ENCODE data around the gene KIF17. TPM values are rescaled to one million over a fixed set of nuclear protein-coding genes. Genes with fewer than 3 reads are reported as not detected.

Gene KIF17
- polyA plus RNA-seq, 1 of the 3 experiments (the other 2 are of a cell fraction) = 4.3 TPM

DNA sequence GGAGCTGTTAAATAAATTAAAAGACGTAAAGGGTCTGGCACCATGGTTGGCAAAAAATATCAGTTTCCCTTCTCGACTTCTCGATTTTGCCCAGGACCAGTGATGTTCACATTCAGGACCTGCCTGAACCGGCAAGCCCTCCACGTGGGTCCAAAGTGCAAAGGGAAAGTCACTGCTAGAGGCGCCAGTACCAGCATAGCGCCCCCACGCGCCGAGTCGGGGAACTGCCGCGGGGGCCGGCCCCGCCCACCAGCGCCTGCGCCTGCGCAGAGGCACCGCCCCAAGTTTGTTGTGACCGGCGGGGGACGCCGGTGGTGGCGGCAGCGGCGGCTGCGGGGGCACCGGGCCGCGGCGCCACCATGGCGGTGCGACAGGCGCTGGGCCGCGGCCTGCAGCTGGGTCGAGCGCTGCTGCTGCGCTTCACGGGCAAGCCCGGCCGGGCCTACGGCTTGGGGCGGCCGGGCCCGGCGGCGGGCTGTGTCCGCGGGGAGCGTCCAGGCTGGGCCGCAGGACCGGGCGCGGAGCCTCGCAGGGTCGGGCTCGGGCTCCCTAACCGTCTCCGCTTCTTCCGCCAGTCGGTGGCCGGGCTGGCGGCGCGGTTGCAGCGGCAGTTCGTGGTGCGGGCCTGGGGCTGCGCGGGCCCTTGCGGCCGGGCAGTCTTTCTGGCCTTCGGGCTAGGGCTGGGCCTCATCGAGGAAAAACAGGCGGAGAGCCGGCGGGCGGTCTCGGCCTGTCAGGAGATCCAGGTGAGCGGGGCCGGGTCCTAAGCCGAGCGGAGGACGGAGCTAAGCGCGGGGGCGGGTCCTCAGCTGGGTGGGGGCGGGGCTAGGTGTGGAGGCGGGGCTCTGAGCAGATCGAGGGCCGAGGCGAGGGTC lies 84.4 kb downstream of the KIF17 start, which contains the start of gene PINK1:
Gene PINK1, plus strand, starts transcription at position 269 of the 875 bp plus-strand sequence. Its CDS starts 91 bp downstream, at position 360.
- Histone ChIP-seq H4K20me1 (ENCODE audit: insufficient read depth) (no peaks in the 10 kb centered on the region; the same call in 1 of the 2 replicates), H3K27ac (ENCODE audit: low read depth in 2 of 2, low read length in 1 of 2) (peak within 1 kb of the TSS; percentile 60 to 70), H3K79me2 (ENCODE audit: insufficient read depth) (no peaks in the 10 kb centered on the region), H3K9me2 (no peaks in the 10 kb centered on the region), H2AFZ (ENCODE audit: low read depth) (peak within 1 kb of the TSS; percentile 99), H3K9ac (peak within 1 kb of the TSS; percentile 81), H3K4me2 (peak within 1 kb of the TSS; percentile 80), H3K4me3 (ENCODE audit: low read depth in 2 of 2, low read length in 1 of 2) (peak within 1 kb of the TSS; percentile 64 to 88), H3F3A (replicated peaks; ENCODE audit: insufficient read depth) (no peaks in the 10 kb centered on the region), H3K4me1 (ENCODE audit: control insufficient read depth in 1 of 2, insufficient read depth in 2 of 2, low read depth in 1 of 2, low read length in 1 of 2) (peaks cover 0 to 12% of the 10 kb centered on the region in 2 experiments; a peak in 1 of 4 replicates), H3K9me3 (no peaks in the 10 kb centered on the region), H3K36me3 (replicated peaks in 1 of 2; ENCODE audit: control insufficient read depth in 1 of 2, insufficient read depth in 2 of 2, low read length in 1 of 2) (no peaks in the 10 kb centered on the region), H3K27me3 (ENCODE audit: insufficient read depth) (no peaks in the 10 kb centered on the region)
- CTCF ChIA-PET = interaction anchor here (0.6 to 10.4 kb wide), 52 partner anchors 8 to 718 kb away, joined by 3 to 97 read pairs (median 5); partner anchors contain the start of genes CDA, DDOST, FAM43B and MUL1
- POLR2A ChIA-PET = interaction anchor here (0.6 to 1.3 kb wide), 3 partner anchors 28 to 126 kb away, joined by 3 to 5 read pairs (median 4); partner anchors contain the start of genes DDOST and MUL1
- DNase-seq = peak; percentile 95
- WGBS (ENCODE audit: low lambda C conversion rate) = 3% methylated on average over 23 of the region's 93 CpGs
- TF ChIP-seq EP300 (IDR thresholded peaks at IDR 0.05; ENCODE audit: borderline replicate concordance in 1 of 2, low read depth in 1 of 2, low read length in 1 of 2) (no peak), CHD2 (IDR thresholded peaks at IDR 0.05; ENCODE audit: low read length, partially characterized antibody) (no peak), NRF1 (IDR thresholded peaks at IDR 0.05; ENCODE audit: low read depth, low read length) (peak; percentile 93), EZH2phosphoT487 (IDR thresholded peaks at IDR 0.05; ENCODE audit: borderline replicate concordance, low read depth) (no peak), POLR2AphosphoS5 (IDR thresholded peaks at IDR 0.05; ENCODE audit: low read depth, low read length) (no peak), ELF1 (IDR thresholded peaks at IDR 0.05) (no peak), YY1 (IDR thresholded peaks at IDR 0.05; ENCODE audit: low read depth) (no peak), RAD21 (IDR thresholded peaks at IDR 0.05; ENCODE audit: low read length) (peak; percentile 66), TEAD4 (IDR thresholded peaks at IDR 0.05; ENCODE audit: borderline replicate concordance, insufficient read depth) (no peak), TAF1 (IDR thresholded peaks at IDR 0.05; ENCODE audit: borderline replicate concordance, low read depth, low read length) (peak; percentile 27; the same call in 1 of the 2 replicates), GATA2 (CRISPR knock-in tag; IDR thresholded peaks at IDR 0.05) (no peak), SMC3 (IDR thresholded peaks at IDR 0.05; ENCODE audit: low read depth, low read length) (peak; percentile 90), SIN3A (IDR thresholded peaks at IDR 0.05; ENCODE audit: borderline replicate concordance, low read depth, low read length) (peak; percentile 84), MEF2A (IDR thresholded peaks at IDR 0.05; ENCODE audit: borderline replicate concordance, low read depth) (no peak), MXI1 (IDR thresholded peaks at IDR 0.05; ENCODE audit: low read depth, low read length) (peak; percentile 95), NFIC (IDR thresholded peaks at IDR 0.05; ENCODE audit: borderline replicate concordance) (no peak), RFX5 (IDR thresholded peaks at IDR 0.05; ENCODE audit: low read length) (no peak), TCF12 (IDR thresholded peaks at IDR 0.05) (no peak)
- TF ChIP-seq, protein P1, sequence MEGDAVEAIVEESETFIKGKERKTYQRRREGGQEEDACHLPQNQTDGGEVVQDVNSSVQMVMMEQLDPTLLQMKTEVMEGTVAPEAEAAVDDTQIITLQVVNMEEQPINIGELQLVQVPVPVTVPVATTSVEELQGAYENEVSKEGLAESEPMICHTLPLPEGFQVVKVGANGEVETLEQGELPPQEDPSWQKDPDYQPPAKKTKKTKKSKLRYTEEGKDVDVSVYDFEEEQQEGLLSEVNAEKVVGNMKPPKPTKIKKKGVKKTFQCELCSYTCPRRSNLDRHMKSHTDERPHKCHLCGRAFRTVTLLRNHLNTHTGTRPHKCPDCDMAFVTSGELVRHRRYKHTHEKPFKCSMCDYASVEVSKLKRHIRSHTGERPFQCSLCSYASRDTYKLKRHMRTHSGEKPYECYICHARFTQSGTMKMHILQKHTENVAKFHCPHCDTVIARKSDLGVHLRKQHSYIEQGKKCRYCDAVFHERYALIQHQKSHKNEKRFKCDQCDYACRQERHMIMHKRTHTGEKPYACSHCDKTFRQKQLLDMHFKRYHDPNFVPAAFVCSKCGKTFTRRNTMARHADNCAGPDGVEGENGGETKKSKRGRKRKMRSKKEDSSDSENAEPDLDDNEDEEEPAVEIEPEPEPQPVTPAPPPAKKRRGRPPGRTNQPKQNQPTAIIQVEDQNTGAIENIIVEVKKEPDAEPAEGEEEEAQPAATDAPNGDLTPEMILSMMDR (IDR thresholded peaks at IDR 0.05) = peak; percentile 96
- TF ChIP-seq, protein P2, sequence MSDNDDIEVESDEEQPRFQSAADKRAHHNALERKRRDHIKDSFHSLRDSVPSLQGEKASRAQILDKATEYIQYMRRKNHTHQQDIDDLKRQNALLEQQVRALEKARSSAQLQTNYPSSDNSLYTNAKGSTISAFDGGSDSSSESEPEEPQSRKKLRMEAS (IDR thresholded peaks at IDR 0.05; ENCODE audit: low read depth) = peak; percentile 86
- TF ChIP-seq, protein P3, sequence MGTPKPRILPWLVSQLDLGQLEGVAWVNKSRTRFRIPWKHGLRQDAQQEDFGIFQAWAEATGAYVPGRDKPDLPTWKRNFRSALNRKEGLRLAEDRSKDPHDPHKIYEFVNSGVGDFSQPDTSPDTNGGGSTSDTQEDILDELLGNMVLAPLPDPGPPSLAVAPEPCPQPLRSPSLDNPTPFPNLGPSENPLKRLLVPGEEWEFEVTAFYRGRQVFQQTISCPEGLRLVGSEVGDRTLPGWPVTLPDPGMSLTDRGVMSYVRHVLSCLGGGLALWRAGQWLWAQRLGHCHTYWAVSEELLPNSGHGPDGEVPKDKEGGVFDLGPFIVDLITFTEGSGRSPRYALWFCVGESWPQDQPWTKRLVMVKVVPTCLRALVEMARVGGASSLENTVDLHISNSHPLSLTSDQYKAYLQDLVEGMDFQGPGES (IDR thresholded peaks at IDR 0.05; ENCODE audit: low read depth, low read length) = no peak
- TF ChIP-seq, protein P4, sequence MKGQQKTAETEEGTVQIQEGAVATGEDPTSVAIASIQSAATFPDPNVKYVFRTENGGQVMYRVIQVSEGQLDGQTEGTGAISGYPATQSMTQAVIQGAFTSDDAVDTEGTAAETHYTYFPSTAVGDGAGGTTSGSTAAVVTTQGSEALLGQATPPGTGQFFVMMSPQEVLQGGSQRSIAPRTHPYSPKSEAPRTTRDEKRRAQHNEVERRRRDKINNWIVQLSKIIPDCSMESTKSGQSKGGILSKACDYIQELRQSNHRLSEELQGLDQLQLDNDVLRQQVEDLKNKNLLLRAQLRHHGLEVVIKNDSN (IDR thresholded peaks at IDR 0.05; ENCODE audit: borderline replicate concordance, low read depth) = peak; percentile 24; the same call in 1 of the 2 replicates
- TF ChIP-seq, protein P5, sequence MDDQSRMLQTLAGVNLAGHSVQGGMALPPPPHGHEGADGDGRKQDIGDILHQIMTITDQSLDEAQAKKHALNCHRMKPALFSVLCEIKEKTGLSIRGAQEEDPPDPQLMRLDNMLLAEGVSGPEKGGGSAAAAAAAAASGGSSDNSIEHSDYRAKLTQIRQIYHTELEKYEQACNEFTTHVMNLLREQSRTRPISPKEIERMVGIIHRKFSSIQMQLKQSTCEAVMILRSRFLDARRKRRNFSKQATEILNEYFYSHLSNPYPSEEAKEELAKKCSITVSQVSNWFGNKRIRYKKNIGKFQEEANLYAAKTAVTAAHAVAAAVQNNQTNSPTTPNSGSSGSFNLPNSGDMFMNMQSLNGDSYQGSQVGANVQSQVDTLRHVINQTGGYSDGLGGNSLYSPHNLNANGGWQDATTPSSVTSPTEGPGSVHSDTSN (IDR thresholded peaks at IDR 0.05) = no peak
- TF ChIP-seq, protein P6, sequence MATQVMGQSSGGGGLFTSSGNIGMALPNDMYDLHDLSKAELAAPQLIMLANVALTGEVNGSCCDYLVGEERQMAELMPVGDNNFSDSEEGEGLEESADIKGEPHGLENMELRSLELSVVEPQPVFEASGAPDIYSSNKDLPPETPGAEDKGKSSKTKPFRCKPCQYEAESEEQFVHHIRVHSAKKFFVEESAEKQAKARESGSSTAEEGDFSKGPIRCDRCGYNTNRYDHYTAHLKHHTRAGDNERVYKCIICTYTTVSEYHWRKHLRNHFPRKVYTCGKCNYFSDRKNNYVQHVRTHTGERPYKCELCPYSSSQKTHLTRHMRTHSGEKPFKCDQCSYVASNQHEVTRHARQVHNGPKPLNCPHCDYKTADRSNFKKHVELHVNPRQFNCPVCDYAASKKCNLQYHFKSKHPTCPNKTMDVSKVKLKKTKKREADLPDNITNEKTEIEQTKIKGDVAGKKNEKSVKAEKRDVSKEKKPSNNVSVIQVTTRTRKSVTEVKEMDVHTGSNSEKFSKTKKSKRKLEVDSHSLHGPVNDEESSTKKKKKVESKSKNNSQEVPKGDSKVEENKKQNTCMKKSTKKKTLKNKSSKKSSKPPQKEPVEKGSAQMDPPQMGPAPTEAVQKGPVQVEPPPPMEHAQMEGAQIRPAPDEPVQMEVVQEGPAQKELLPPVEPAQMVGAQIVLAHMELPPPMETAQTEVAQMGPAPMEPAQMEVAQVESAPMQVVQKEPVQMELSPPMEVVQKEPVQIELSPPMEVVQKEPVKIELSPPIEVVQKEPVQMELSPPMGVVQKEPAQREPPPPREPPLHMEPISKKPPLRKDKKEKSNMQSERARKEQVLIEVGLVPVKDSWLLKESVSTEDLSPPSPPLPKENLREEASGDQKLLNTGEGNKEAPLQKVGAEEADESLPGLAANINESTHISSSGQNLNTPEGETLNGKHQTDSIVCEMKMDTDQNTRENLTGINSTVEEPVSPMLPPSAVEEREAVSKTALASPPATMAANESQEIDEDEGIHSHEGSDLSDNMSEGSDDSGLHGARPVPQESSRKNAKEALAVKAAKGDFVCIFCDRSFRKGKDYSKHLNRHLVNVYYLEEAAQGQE (IDR thresholded peaks at IDR 0.05; ENCODE audit: low read depth, low read length) = no peak

Data from SK-N-SH (cell line).